Upper lobe of right lung (tissue), 1 donor: ENCODE measurements around the gene CEP290. TPM values are rescaled to one million over a fixed set of nuclear protein-coding genes. Genes with fewer than 3 reads are reported as not detected.

Experiments
- ATAC-seq: fragments of 200-7000 bp; cut with Tn5 transposase; one replicate; pipeline ENCODE4 v1.9.1; 2020; ENCODE audit warnings: mild to moderate bottlenecking, moderate library complexity
- DNase-seq: peaks from one replicate; pipeline ENCODE4 v3.0.0-alpha.2; 2020
- H3K27ac ChIP-seq: fragments of 200-600 bp; one replicate; pipeline ENCODE4 v1.8.0; 2022
- H3K27me3 ChIP-seq: fragments of 200-600 bp; one replicate; pipeline ENCODE4 v1.8.0; 2022; ENCODE audit warnings: mild to moderate bottlenecking
- H3K36me3 ChIP-seq: fragments of 200-600 bp; one replicate; pipeline ENCODE4 v1.8.0; 2022
- H3K4me1 ChIP-seq: fragments of 200-600 bp; one replicate; pipeline ENCODE4 v1.8.0; 2022
- H3K4me3 ChIP-seq: fragments of 200-600 bp; one replicate; pipeline ENCODE4 v1.8.0; 2022; ENCODE audit warnings: mild to moderate bottlenecking
- H3K9me3 ChIP-seq: fragments of 200-600 bp; one replicate; pipeline ENCODE4 v1.8.0; 2022
- intact Hi-C: fragments of 100-400 bp; cut with DNase I; formaldehyde crosslinking; loops from one replicate; pipeline ENCODE4 v1.11.0; 2022
- total RNA-seq: library from RNA; stranded (reverse); fragmentation: NEBNext Ultra II Directional; extraction: Animal tissue kit (Norgen Biotek cat#: 25700); gene quantifications from one replicate; pipeline ENCODE4 v1.2.1, GENCODE V29; 2021
- TF ChIP-seq, protein P1 (sequence below): fragments of 200-600 bp; IDR thresholded peaks from one replicate; pipeline ENCODE4 v1.8.0; 2022; ENCODE audit warnings: antibody characterized with exemption
- donor health status: DM: no; HTN: yes; CAD: no; lungs with severe emphysema.

The CEP290 gene
- total RNA-seq, 1 donor from 2014 or later: 11.8 TPM

DNA sequence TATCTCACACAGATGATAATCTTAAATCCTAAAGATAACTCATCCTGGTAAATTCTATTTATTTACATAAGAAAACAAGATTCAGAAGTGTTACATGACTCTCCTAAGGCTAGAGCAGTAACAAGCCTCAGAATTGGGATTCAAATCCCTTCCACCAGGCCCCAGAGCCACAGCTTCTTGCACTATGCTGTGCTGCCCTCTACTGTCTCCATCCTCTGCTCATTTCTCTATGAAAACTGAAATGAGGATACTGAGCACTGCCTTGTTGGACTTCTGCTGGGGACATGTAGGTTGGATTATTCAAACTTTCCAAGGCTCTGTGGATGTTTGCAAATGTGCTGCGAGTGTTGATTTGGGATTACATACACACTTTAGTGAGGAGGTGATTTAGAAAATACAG is 89.2 kb downstream of the CEP290 start:
- Histone ChIP-seq H3K27me3 (no peaks in the 10 kb centered on the region), H3K27ac (no peak overlapping the region), H3K4me1 (no peaks in the 10 kb centered on the region), H3K9me3 (no peaks in the 10 kb centered on the region), H3K36me3 (peaks cover 62% of the 10 kb centered on the region), H3K4me3 (no peak overlapping the region)
- DNase-seq: no peak
- TF ChIP-seq, protein P1, sequence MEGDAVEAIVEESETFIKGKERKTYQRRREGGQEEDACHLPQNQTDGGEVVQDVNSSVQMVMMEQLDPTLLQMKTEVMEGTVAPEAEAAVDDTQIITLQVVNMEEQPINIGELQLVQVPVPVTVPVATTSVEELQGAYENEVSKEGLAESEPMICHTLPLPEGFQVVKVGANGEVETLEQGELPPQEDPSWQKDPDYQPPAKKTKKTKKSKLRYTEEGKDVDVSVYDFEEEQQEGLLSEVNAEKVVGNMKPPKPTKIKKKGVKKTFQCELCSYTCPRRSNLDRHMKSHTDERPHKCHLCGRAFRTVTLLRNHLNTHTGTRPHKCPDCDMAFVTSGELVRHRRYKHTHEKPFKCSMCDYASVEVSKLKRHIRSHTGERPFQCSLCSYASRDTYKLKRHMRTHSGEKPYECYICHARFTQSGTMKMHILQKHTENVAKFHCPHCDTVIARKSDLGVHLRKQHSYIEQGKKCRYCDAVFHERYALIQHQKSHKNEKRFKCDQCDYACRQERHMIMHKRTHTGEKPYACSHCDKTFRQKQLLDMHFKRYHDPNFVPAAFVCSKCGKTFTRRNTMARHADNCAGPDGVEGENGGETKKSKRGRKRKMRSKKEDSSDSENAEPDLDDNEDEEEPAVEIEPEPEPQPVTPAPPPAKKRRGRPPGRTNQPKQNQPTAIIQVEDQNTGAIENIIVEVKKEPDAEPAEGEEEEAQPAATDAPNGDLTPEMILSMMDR: peak; percentile 30
- intact Hi-C loops: no loop called here
- peak; percentile 69 for ATAC-seq

DNA sequence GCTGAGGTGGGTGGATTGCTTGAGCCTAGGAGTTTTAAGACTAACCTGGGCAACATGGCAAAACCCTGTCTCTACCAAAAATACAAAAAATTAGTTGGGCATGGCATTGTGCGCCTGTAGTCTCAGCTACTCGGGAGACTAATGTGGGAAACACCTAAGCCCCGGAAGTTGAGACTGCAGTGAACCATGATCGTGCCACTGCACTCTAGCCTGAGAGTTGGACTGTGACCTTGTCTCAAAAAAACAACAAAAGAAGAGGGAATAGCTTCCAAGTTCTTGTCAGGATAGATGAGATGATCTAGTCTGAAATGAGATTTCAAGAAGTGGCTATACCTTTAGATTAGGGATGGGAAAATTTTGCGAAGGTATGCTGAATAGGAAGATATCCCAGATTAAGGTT is 97.9 kb downstream of the CEP290 start:
- intact Hi-C loops: no loop called here
- no peak overlapping the region for H3K4me3 ChIP-seq
- H3K4me1 ChIP-seq: no peaks in the 10 kb centered on the region
- ATAC-seq (no peak), DNase-seq (no peak)
- TF ChIP-seq, protein P1: no peak
- no peak overlapping the region for H3K27ac ChIP-seq
- H3K36me3 ChIP-seq: peaks cover 60% of the 10 kb centered on the region
- H3K27me3 ChIP-seq: no peaks in the 10 kb centered on the region
- no peaks in the 10 kb centered on the region for H3K9me3 ChIP-seq

GRCh38 chr12:88037770-88038169 is 104.1 kb downstream of the CEP290 start:
- intact Hi-C loops: no loop called here
- Histone ChIP-seq H3K27me3 (no peaks in the 10 kb centered on the region), H3K36me3 (no peaks in the 10 kb centered on the region), H3K4me3 (no peak overlapping the region), H3K9me3 (no peaks in the 10 kb centered on the region), H3K4me1 (peaks cover 14% of the 10 kb centered on the region), H3K27ac (no peak overlapping the region)
- TF ChIP-seq, protein P1: no peak
- no peak for ATAC-seq
- DNase-seq: no peak

- no peak overlapping the region for H3K27ac ChIP-seq
- ATAC-seq (no peak), DNase-seq (no peak)
- H3K36me3 ChIP-seq: no peaks in the 10 kb centered on the region
- H3K4me1 ChIP-seq: peaks cover 14% of the 10 kb centered on the region
- intact Hi-C loops: no loop called here
- TF ChIP-seq, protein P1: no peak
- peak overlapping the region; percentile 80 for H3K4me3 ChIP-seq
- H3K27me3 ChIP-seq: no peaks in the 10 kb centered on the region
- no peaks in the 10 kb centered on the region for H3K9me3 ChIP-seq
Observed at GRCh38 chr12:88036353-88036965, 105.4 kb downstream of the CEP290 start.

DNA sequence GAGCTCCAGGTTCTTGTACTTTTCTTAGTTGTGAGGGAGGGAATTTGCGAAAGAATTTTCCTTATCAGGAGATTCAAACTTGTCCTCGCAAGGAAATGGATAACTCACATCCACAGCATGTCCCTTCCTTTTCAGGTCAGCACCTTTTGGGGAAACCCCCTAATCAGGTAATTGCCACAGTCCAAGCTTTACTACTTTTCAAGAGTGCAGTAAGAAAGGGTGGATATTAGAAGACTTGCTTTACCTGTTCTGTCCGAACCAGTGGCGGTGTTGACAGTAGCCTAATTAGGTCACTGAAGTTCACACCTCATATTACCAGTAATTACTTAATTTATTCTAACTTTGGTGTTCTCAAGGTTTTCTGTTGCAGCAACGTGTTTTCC is 106.0 kb downstream of the CEP290 start:
- H3K27me3 ChIP-seq: no peaks in the 10 kb centered on the region
- peak overlapping the region; percentile 80 for H3K4me3 ChIP-seq
- peak overlapping the region; percentile 80 for H3K27ac ChIP-seq
- H3K4me1 ChIP-seq: peaks cover 14% of the 10 kb centered on the region
- TF ChIP-seq, protein P1: no peak
- DNase-seq: no peak
- ATAC-seq: peak; percentile 50
- H3K9me3 ChIP-seq: no peaks in the 10 kb centered on the region
- H3K36me3 ChIP-seq: no peaks in the 10 kb centered on the region
- intact Hi-C loops: no loop called here
